KMS-11 (cell line): ENCODE data around the gene OR5T2.
"Not testable (repeated sequence)": the region's sequence is repeated elsewhere in the genome, so short reads cannot be mapped to it uniquely, and the experiment has no call there.

Experiments
- H2AFZ ChIP-seq: fragments of 200-600 bp; sonication (generic); 2 replicates; pipeline ENCODE4 v1.6.1; 2016; ENCODE audit warnings: antibody characterized with exemption, mixed run types, low read depth
- H3K27ac ChIP-seq: fragments of 200-600 bp; sonication (generic); 2 replicates; pipeline ENCODE4 v1.6.1; 2016; ENCODE audit warnings: mild to moderate bottlenecking, mixed run types
- H3K27me3 ChIP-seq: fragments of 200-600 bp; sonication (generic); 2 replicates; pipeline ENCODE4 v1.6.1; 2017; ENCODE audit warnings: mild to moderate bottlenecking, low read depth, mixed run types, moderate library complexity; ENCODE audit not compliant: insufficient read depth
- H3K36me3 ChIP-seq: fragments of 200-600 bp; sonication (generic); 2 replicates; pipeline ENCODE4 v1.6.1; 2017; ENCODE audit warnings: mild to moderate bottlenecking, mixed run types; ENCODE audit not compliant: insufficient read depth
- H3K4me1 ChIP-seq: fragments of 200-600 bp; sonication (generic); 2 replicates; pipeline ENCODE4 v1.6.1; 2016; ENCODE audit warnings: mild to moderate bottlenecking, low read depth, mixed run types; ENCODE audit not compliant: poor library complexity, severe bottlenecking
- H3K4me2 ChIP-seq: fragments of 200-600 bp; sonication (generic); 2 replicates; pipeline ENCODE4 v1.7.0; 2016; ENCODE audit warnings: mild to moderate bottlenecking, mixed run types
- H3K4me3 ChIP-seq: fragments of 200-600 bp; sonication (generic); IDR thresholded peaks from 2 replicates; pipeline ENCODE4 v1.6.1; 2017; ENCODE audit warnings: low read depth, low read length, mixed read lengths; ENCODE audit not compliant: insufficient read depth
- H3K79me2 ChIP-seq: fragments of 200-600 bp; sonication (generic); 2 replicates; pipeline ENCODE4 v1.6.1; 2016; ENCODE audit warnings: low read depth, mixed run types; ENCODE audit not compliant: insufficient read depth
- H3K9ac ChIP-seq: fragments of 200-600 bp; sonication (generic); 2 replicates; pipeline ENCODE4 v1.6.1; 2016; ENCODE audit warnings: mild to moderate bottlenecking, mixed run types
- H4K20me1 ChIP-seq: fragments of 200-600 bp; sonication (generic); 2 replicates; pipeline ENCODE4 v1.6.1; 2016; ENCODE audit warnings: mild to moderate bottlenecking, mixed run types; ENCODE audit not compliant: insufficient read depth
- CTCF ChIP-seq: fragments of 200-600 bp; sonication (generic); conservative IDR thresholded peaks from 2 replicates; pipeline ENCODE4 v1.6.1; 2017; ENCODE audit warnings: low read depth, mild to moderate bottlenecking, antibody characterized with exemption, low read length, moderate library complexity, mixed read lengths

OR5T2 gene

GRCh38 chr11:56234155-56234554 is at the start of gene OR5T2:
Gene OR5T2, minus strand, starts transcription at chr11:56234255. Its CDS starts 1,193 bp downstream, at chr11:56233062.
- Histone ChIP-seq H3K9ac (no peak within 1 kb of the TSS), H2AFZ (no peak within 1 kb of the TSS), H3K4me3 (no peak within 1 kb of the TSS), H3K27ac (no peak within 1 kb of the TSS), H4K20me1 (no peaks in the 10 kb centered on the region), H3K79me2 (no peaks in the 10 kb centered on the region), H3K27me3 (no peaks in the 10 kb centered on the region), H3K4me1 (no peaks in the 10 kb centered on the region), H3K4me2 (no peak within 1 kb of the TSS), H3K36me3 (no peaks in the 10 kb centered on the region)
- no peak for TF ChIP-seq CTCF

GRCh38 chr11:56273854-56274253 is 39.8 kb upstream of the OR5T2 start, which contains the start of gene OR5T1:
Gene OR5T1, plus strand, starts transcription at chr11:56274154. Its CDS starts 1,485 bp downstream, at chr11:56275639.
- no peak within 1 kb of the TSS for H3K4me3 ChIP-seq
- no peaks in the 10 kb centered on the region for H3K36me3 ChIP-seq
- H2AFZ ChIP-seq: no peak within 1 kb of the TSS
- H3K27ac ChIP-seq: no peak within 1 kb of the TSS
- no peaks in the 10 kb centered on the region for H4K20me1 ChIP-seq
- H3K4me2 ChIP-seq: no peak within 1 kb of the TSS
- H3K27me3 ChIP-seq: no peaks in the 10 kb centered on the region
- TF ChIP-seq CTCF: no peak
- H3K9ac ChIP-seq: no peak within 1 kb of the TSS
- H3K4me1 ChIP-seq: no peaks in the 10 kb centered on the region
- no peaks in the 10 kb centered on the region for H3K79me2 ChIP-seq

GRCh38 chr11:56271092-56271491 is 37.0 kb upstream of the OR5T2 start:
- Histone ChIP-seq H3K79me2 (no peaks in the 10 kb centered on the region), H3K9ac (no peak overlapping the region), H4K20me1 (no peaks in the 10 kb centered on the region), H3K4me2 (no peak overlapping the region), H3K4me1 (no peaks in the 10 kb centered on the region), H3K27ac (no peak overlapping the region), H3K4me3 (no peak overlapping the region), H3K36me3 (no peaks in the 10 kb centered on the region), H2AFZ (no peak overlapping the region), H3K27me3 (no peaks in the 10 kb centered on the region)
- TF ChIP-seq CTCF: no peak

DNA sequence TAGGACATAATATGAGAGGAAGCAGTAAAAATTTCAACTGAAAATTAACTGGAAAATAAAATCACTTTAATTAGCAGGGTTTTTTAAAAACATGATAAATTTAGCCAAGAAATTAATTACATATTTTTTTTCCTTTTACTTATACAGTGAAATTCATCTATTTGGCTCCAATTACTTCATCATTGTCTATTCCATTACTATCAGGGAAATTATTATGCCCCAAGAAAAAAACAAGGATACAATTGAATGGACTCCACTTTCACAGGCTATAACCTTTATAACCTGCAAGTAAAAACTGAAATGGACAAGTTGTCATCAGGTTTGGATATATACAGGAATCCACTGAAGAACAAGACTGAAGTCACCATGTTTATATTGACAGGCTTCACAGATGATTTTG is 17.9 kb upstream of the OR5T2 start, which contains the start of gene OR5T3:
Gene OR5T3 (plus strand): TSS at position 301 of the 400 bp plus-strand sequence. CDS start 0 bp downstream, at position 301.
- H2AFZ ChIP-seq: no peak within 1 kb of the TSS
- H3K27me3 ChIP-seq: no peaks in the 10 kb centered on the region
- no peak within 1 kb of the TSS for H3K9ac ChIP-seq
- no peaks in the 10 kb centered on the region for H4K20me1 ChIP-seq
- no peak for TF ChIP-seq CTCF
- H3K79me2 ChIP-seq: no peaks in the 10 kb centered on the region
- H3K4me3 ChIP-seq: no peak within 1 kb of the TSS
- H3K4me2 ChIP-seq: no peak within 1 kb of the TSS
- peaks cover 7% of the 10 kb centered on the region for H3K4me1 ChIP-seq
- H3K27ac ChIP-seq: no peak within 1 kb of the TSS
- H3K36me3 ChIP-seq: no peaks in the 10 kb centered on the region

DNA sequence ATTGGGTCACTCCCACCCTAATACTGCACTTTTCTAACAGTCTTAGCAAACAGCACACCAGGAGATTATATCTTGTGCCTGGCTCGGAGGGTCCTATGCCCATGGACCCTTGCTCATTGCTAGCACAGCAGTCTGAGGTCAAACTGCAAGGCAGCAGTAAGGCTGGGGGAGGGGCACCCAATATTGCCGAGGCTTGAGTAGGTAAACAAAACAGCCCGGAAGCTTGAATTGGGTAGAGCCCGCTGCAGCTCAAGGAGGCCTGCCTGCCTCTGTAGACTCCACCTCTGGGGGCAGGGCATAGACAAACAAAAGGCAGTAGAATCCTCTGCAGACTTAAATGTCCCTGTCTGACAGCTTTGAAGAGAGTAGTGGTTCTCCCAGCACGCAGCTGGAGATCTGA is 14.3 kb downstream of the OR5T2 start:
- H3K36me3 ChIP-seq, H3K4me3 ChIP-seq, H3K79me2 ChIP-seq, H3K4me2 ChIP-seq, H3K27me3 ChIP-seq, H3K4me1 ChIP-seq, H4K20me1 ChIP-seq, H3K27ac ChIP-seq: not testable (repeated sequence)
- peak overlapping the region; percentile 22; the same call in 1 of the 2 replicates for H3K9ac ChIP-seq
- peak overlapping the region; percentile 49; the same call in 1 of the 2 replicates for H2AFZ ChIP-seq
